Measurements from ENCODE around the gene ZC3H13. TPM values are rescaled to one million over a fixed set of nuclear protein-coding genes. Genes with fewer than 3 reads are reported as not detected.

The ZC3H13 gene
- total RNA-seq, 2 experiments from 2014 or later = 38.9 to 42.0 TPM

Other genes starting within 250 kb of the ZC3H13 start
- gene SIAH3, start 201.0 kb downstream of the ZC3H13 start, total RNA-seq = not detected
- gene CPB2, start 52.3 kb upstream of the ZC3H13 start, total RNA-seq = not detected
- gene LCP1, start 129.4 kb upstream of the ZC3H13 start, total RNA-seq = 1,000 to 10,000 TPM; 1,296 to 1,321 TPM
- gene LRRC63, start 159.2 kb upstream of the ZC3H13 start, total RNA-seq = 1 to 10 TPM; 1.7 to 2.2 TPM